Stimulated activated CD4-positive, alpha-beta T cell treated with anti-CD3 and anti-CD28 coated beads, Interleukin-1b, Interleukin-23, amount 100 ng/mL, for 1 hour (primary cell): ENCODE measurements around the gene RASSF4.
"Not testable (repeated sequence)": the region's sequence is repeated elsewhere in the genome, so short reads cannot be mapped to it uniquely, and the experiment has no call there.

Source experiments
- DNase-seq, 2 donors: peaks; one replicate each; pipeline ENCODE4 v3.0.0-alpha.2; 2020; ENCODE audit warnings: low read depth in 2 of 2

Gene RASSF4

DNA sequence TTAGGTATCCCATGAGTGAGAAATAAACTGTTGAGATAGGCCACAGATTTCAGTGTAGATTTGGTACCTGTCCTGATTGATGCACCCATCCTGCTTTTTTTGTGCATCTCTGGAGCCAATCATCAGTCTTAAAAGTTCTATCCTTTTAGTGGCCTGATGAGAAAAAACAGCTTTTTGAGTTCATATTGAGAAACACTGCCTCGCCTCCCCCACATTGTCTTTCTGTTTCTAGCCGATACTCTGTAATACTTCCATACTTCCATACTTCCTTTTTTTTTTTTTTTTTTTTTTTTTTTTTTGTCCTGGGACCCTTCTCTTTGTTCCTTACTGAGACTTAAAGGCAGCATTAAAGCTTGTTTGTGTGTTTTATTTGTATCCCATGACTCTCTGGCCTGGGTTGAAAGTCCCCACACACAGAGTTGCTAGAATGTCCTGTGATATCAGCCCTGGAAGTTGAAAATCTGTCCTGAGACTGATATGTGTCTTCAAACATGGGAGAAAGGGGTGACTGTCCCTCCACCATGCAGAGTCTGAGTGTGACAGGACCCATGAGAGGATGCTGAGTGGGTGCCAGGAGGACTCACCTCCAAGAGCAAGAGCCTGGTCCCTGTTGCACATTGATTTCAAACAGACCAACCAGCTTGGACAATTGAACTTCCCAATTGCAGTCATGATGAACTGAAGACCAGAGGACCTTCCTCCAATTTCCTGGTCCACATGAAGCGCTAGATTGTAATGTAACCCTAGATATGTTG lies 46.9 kb downstream of the RASSF4 start:
- DNase-seq: no peak

DNA sequence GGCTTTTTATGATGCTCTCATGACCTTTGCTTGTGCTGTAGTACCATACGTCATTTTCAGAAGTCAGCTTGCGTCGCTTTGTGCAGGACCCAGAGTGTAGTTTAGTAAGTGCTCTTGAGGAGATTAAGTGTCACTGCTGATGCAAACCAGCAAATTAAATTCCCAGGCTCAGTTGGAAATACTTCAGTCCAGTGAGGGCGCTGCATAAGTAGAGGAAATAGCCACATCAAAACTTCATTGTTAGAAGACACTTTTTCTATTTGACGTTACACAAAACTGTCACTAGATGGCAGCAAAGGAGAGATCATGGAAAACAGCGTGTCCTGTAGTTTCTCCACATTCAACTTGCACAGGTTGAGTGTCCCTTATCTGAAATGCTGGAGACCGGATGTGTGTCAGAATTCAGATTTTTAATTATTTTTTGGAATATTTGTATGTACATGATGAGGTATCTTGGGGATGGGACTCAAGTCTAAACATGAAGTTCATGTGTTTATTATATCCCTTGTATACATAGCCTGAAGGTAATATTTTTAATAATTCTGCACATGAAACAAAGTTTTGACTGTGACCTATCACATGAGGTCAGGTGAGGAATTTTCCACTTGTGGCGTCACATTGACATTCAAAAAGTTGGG lies 49.0 kb downstream of the RASSF4 start:
- no peak for DNase-seq

DNA sequence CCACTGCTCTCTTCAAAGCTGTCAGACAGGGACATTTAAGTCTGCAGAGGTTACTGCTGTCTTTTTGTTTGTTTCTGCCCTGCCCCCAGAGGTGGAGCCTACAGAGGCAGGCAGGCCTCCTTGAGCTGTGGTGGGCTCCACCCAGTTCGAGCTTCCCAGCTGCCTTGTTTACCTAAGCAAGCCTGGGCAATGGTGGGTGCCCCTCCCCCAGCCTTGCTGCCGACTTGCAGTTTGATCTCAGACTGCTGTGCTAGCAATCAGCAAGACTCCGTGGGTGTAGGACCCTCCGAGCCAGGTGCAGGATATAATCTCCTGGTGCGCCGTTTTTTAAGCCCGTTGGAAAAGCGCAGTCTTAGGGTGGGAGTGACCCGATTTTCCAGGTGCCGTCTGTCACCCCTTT lies 55.0 kb downstream of the RASSF4 start:
- not testable (repeated sequence) for DNase-seq

DNA sequence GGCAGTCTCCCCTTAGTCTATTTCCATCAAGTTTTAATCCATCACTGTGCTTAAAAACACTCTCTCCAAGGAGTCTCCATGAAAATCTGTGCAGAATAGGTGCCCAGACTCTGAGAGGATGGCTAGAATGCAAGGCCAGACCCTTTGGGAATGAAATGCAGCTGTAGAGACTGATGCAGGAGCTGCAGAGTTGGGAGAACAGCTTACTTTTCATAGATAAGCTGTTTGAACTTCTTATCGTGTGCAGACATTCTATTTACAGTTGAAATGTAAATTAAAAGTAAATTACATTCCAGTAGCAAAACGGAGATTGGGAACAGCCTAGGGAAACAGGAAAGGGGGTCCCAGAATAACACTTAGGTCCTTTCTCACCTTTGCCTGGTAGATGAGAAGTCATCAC lies 56.0 kb downstream of the RASSF4 start:
- DNase-seq: no peak

DNA sequence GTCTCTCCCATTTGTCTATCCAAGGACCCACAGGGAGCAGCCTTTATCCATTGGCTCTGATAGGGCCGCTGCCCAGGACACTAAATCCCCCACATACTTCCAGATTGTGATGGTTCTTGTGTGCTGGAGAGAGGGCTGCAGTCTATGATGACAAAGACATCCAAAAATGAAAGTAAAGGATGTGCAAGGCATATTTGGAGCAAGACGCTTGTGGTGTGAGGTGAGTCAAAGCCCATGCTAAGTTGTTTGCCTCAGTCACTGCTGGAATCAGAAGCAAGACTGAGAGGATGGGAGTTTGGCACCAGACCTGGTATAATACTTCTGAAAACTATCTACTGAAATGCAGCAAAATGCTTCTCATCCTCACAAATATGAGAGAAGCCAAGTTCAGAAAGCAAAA lies 63.8 kb downstream of the RASSF4 start:
- no peak for DNase-seq

DNA sequence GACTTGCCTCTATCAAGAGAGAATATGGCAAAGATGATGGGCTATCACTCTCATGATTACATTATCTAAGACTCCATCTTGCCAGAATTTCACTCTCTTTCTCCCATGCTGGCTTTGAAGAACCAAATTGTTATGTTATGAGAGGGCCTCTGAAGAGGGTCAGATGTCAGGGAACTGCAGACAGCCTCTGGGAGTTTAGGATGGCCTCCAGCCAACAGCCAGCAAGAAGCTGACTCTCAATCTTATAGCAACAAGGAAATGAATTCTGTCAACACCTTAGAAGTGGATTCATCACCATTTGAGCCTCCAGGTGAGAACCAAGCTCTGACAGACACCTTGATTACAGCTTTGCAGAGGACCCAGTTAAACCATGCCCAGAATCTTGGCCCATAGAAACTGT lies 74.7 kb downstream of the RASSF4 start:
- no peak for DNase-seq

DNA sequence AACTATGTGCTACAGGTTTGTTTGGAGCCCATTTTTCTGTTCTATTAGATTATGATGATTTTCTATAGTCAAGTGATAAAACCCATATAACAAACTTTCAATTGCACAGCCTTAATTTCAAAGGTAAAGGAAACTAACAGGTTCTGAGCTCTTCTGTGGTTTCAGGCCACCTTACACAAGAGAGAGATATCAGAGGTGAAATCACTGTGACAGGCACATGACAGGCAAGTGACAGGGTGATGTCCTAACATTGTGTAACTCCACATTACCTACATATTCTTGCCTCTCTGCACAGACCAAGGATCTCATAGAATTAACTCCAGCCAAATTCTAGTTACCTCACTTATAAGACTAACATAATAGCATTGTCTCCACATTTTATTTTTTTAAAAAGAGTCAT lies 76.1 kb downstream of the RASSF4 start:
- DNase-seq: no peak

DNA sequence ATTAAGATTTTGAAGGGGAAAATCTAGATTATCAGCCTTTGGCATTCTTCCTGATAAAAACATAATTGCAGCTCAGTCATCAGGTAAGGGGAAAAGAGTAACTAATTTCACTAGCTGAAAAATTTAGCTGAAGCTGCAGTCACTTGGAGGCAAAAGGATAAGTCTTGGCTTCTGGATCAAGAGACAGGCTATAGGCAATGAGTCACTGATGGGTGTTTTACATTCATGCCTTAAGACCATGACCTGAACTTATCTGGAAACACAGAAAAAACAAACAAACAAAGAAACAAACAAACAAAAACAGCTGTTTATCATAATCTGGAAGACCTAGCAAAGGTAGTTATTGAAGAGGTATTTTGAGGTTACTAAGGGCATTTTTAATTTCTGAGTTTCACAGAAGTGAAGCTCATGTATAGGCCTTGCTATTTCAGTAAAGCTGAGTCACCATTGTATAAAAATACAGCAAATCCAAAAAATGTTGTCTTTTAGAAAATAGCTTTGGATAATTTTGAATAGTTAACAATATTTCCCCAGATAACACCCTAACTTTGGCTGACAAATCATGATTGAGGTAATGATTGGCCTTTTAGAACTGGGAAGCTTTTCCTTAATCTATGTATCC lies 81.4 kb downstream of the RASSF4 start:
- no peak for DNase-seq

DNA sequence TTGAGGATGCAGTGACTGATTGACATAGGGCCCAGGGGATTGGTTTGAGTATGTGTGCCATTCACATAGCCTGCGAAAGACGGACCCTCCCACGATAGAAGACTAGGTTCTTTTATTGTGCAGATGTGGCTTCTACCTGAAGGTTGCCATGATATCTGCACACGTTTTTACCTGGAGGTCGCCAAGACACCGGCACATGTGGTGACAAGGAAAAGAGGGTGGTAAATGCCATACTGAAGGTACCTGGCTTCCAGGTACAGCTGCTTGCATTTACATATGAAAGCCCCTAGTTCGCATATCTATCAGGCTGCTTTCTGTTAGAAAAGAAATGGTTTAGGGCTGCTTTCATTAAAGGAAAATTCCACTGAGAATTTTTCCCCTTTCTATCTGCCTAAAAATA lies 84.7 kb downstream of the RASSF4 start:
- DNase-seq: no peak
